Measurements from ENCODE around the gene NMNAT2. TPM values are rescaled to one million over a fixed set of nuclear protein-coding genes. Genes with fewer than 3 reads are reported as not detected.

NMNAT2 gene
- total and polyA plus RNA-seq, 8 donors: 0.42 to 4.9 (median 1.8) TPM

DNA sequence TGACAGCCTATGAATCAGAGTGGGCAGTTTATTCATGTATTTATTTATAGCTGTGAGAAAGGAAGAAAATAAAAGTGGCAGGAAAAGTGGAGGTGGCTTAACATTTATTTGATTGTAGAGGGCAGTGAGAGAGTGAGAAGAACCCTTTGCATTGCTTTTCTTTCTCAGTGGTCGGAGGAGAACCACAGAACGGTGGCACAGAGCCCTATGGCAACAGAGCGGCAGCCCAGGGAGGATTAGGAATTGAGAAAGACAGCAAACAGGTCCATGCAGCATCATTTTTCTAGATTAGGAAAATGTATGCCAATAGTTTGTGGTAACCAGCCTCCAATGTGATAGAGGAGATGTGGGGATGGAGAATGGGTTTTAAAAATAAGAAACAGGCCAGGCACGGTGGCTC lies 53.1 kb downstream of the NMNAT2 start:
- ATAC-seq: no peak
- no peak overlapping the region for H3K27ac ChIP-seq

DNA sequence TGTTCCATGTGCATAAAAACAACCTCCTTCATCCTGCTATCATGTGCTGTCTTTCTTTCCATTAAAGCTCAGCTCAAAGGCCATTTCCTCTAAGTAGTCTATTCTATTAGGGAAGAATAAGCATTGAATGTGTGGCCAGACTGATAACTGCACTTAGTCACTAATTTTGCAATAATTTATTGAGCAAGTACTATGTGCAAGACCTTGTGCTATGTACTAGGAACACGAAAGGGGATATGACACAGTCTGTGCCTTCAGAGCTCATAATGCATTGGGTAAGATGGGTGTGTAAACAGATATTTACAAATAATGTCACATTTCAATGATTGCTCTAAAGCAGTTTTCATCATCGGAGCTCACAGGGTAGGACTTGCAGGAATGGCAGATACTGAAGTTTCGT lies 54.2 kb downstream of the NMNAT2 start:
- FAIRE-seq: no peak
- intact Hi-C loops (cut with DNase I): no loop called here
- Histone ChIP-seq H3K4me3 (no peak overlapping the region), H3K9me3 (no peaks in the 10 kb centered on the region), H3K27ac (no peak overlapping the region), H3K4me1 (no peaks in the 10 kb centered on the region), H3K27me3 (no peaks in the 10 kb centered on the region), H3K36me3 (no peaks in the 10 kb centered on the region)
- ATAC-seq: peak in 1 of 4 donors; percentile 23
- no peak for DNase-seq
- TF ChIP-seq, protein P1, sequence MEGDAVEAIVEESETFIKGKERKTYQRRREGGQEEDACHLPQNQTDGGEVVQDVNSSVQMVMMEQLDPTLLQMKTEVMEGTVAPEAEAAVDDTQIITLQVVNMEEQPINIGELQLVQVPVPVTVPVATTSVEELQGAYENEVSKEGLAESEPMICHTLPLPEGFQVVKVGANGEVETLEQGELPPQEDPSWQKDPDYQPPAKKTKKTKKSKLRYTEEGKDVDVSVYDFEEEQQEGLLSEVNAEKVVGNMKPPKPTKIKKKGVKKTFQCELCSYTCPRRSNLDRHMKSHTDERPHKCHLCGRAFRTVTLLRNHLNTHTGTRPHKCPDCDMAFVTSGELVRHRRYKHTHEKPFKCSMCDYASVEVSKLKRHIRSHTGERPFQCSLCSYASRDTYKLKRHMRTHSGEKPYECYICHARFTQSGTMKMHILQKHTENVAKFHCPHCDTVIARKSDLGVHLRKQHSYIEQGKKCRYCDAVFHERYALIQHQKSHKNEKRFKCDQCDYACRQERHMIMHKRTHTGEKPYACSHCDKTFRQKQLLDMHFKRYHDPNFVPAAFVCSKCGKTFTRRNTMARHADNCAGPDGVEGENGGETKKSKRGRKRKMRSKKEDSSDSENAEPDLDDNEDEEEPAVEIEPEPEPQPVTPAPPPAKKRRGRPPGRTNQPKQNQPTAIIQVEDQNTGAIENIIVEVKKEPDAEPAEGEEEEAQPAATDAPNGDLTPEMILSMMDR (IDR thresholded peaks at IDR 0.05): no peak
- WGBS, 2 donors: 84 to 85% methylated on average over 3 of the region's 3 CpGs

More for the DNA sequence above, 53.1 kb downstream of the NMNAT2 start:
- Histone ChIP-seq H3K9me3 (no peaks in the 10 kb centered on the region), H3K4me1 (no peaks in the 10 kb centered on the region), H3K27me3 (no peaks in the 10 kb centered on the region), H3K4me3 (no peak overlapping the region), H3K36me3 (no peaks in the 10 kb centered on the region)
- DNase-seq (no peak), FAIRE-seq (no peak)
- WGBS, 2 donors: 82 to 89% methylated on average over 4 of the region's 4 CpGs
- TF ChIP-seq, protein P1 (IDR thresholded peaks at IDR 0.05): no peak
- intact Hi-C loops (cut with DNase I): no loop called here

DNA sequence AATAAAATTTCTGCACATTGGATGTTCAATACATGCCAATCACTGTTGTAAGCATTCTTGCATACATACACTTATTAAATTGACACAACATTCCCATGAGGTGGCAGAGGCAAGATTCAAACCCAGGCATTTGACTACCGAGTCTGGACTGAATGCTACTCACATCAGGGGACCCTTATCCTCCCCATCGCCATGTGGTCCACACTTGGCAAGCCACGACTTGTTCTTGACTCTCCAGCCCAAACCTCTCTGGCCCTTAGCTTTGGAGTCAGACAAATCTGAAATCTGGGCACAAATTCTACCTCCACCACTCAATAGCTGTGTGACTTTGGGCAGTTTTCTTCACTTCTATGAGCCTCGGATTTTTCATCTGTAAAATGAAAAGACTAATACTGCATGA lies 57.1 kb downstream of the NMNAT2 start:
- DNase-seq (no peak), ATAC-seq (no peak), FAIRE-seq (no peak)
- intact Hi-C loops (cut with DNase I): no loop called here
- 53 to 61% methylated on average over 4 of the region's 4 CpGs for WGBS, 2 donors
- no peaks in the 10 kb centered on the region for H3K36me3 ChIP-seq
- no peaks in the 10 kb centered on the region for H3K4me1 ChIP-seq
- TF ChIP-seq, protein P1 (IDR thresholded peaks at IDR 0.05): no peak
- H3K27me3 ChIP-seq: no peaks in the 10 kb centered on the region
- H3K27ac ChIP-seq: no peak overlapping the region
- no peak overlapping the region for H3K4me3 ChIP-seq
- H3K9me3 ChIP-seq: no peaks in the 10 kb centered on the region

DNA sequence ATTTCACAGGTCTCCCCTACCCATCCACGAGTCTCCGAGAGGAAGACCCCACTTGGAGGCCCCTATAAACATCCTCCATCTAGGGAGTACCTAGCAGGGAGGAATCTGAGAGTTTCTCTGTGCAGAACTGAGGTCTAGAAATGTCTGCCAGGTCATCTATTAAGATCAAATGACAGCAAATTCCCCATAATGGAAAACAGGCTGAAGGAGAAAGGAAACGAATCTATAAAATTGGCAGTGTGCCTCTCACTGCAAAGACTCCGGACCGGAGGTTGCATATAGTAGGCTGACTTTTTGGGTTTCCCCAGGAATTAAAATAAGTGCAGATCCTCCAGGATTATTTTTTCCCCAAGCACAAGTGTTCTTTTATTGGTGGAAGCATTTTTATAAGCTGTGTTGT lies 57.7 kb downstream of the NMNAT2 start:
- DNase-seq (no peak), ATAC-seq (no peak), FAIRE-seq (no peak)
- TF ChIP-seq, protein P1 (IDR thresholded peaks at IDR 0.05): no peak
- H3K9me3 ChIP-seq: no peaks in the 10 kb centered on the region
- WGBS, 2 donors: 44 to 51% methylated on average over 5 of the region's 5 CpGs
- no peaks in the 10 kb centered on the region for H3K36me3 ChIP-seq
- intact Hi-C loops (cut with DNase I): no loop called here
- H3K27ac ChIP-seq: no peak overlapping the region
- no peaks in the 10 kb centered on the region for H3K27me3 ChIP-seq
- no peak overlapping the region for H3K4me3 ChIP-seq
- no peaks in the 10 kb centered on the region for H3K4me1 ChIP-seq

DNA sequence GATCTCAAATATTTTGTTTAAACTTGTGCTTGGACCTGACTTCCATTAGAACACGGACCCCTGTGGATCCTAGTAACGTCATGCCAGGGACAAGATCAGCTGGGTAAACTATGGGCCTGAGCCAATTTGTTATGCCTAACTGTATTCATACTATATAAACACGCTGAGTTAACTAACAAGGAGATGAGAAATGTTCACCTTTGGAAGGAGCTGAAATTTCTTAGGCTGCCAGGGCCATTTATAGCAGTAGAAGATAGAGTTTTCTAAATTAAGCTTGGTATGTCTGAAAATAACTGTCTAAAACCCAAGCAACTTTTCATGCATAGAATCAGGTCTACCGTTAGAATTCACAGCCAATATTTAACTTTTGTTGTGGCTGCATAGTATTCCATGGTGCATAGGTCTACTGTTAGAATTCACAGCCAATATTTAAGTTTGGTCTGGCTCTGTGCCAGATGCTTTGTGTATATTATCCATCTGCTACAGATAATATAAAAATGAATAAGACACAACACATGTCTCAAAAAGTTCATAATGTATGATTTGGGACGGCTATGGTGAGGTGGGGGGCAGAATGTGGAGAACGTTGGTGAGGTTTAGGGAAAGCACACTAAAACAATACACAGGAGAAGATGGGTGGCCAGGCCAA lies 61.5 kb downstream of the NMNAT2 start:
- WGBS, 2 donors: 69 to 83% methylated on average over 6 of the region's 6 CpGs
- no peak for DNase-seq
- Histone ChIP-seq H3K9me3 (no peaks in the 10 kb centered on the region), H3K27me3 (no peaks in the 10 kb centered on the region), H3K4me3 (no peak overlapping the region), H3K36me3 (no peaks in the 10 kb centered on the region), H3K27ac (no peak overlapping the region), H3K4me1 (no peaks in the 10 kb centered on the region)
- intact Hi-C loops (cut with DNase I): no loop called here
- TF ChIP-seq, protein P1 (IDR thresholded peaks at IDR 0.05): no peak
- no peak for ATAC-seq
- FAIRE-seq: no peak

Measured in pancreas (tissue), 10 donors.